Liver (tissue), 9 donors: ENCODE data around the gene DIP2A. TPM values are rescaled to one million over a fixed set of nuclear protein-coding genes. Genes with fewer than 3 reads are reported as not detected.

Experiments used
- DNase-seq: peaks from one replicate; pipeline ENCODE4 v3.0.0-alpha.2; 2017; ENCODE audit warnings: low spot score
- H3K27ac ChIP-seq, 2 donors: one replicate each; pipeline ENCODE4 v1.7.0; 2013; ENCODE audit warnings: inconsistent platforms in 2 of 2, low read length in 2 of 2, control low read depth in 1 of 2, low read depth in 1 of 2, mild to moderate bottlenecking in 1 of 2
- H3K27me3 ChIP-seq, 4 donors: one replicate each; pipeline versions ENCODE4 v1.6.1 to v1.7.0; 2013; ENCODE audit warnings: low read length in 3 of 4, inconsistent platforms in 1 of 4, mild to moderate bottlenecking in 1 of 4, moderate library complexity in 1 of 4; ENCODE audit not compliant: control insufficient read depth in 4 of 4, insufficient read depth in 4 of 4
- H3K36me3 ChIP-seq, 4 donors: one replicate each; pipeline versions ENCODE4 v1.6.1 to v1.7.0; 2013; ENCODE audit warnings: low read length in 3 of 4, mild to moderate bottlenecking in 3 of 4, low read depth in 1 of 4, moderate library complexity in 1 of 4; ENCODE audit not compliant: control insufficient read depth in 4 of 4, insufficient read depth in 3 of 4
- H3K4me1 ChIP-seq, 4 donors: one replicate each; pipeline versions ENCODE4 v1.6.1 to v1.7.0; 2013; ENCODE audit warnings: low read length in 3 of 4, mild to moderate bottlenecking in 3 of 4, moderate library complexity in 1 of 4; ENCODE audit not compliant: control insufficient read depth in 4 of 4, insufficient read depth in 4 of 4
- H3K4me3 ChIP-seq, 3 donors: one replicate each; pipeline versions ENCODE4 v1.6.1 to v1.7.0; 2013; ENCODE audit warnings: low read length in 3 of 3, control low read depth in 1 of 3, low read depth in 1 of 3, mild to moderate bottlenecking in 1 of 3
- H3K9ac ChIP-seq, 2 donors: one replicate each; pipeline ENCODE4 v1.7.0; 2013; ENCODE audit warnings: low read length in 2 of 2, mild to moderate bottlenecking in 2 of 2, moderate library complexity in 2 of 2, control low read depth in 1 of 2, low read depth in 1 of 2
- H3K9me3 ChIP-seq, 4 donors: one replicate each; pipeline versions ENCODE4 v1.6.1 to v1.7.0; 2013; ENCODE audit warnings: low read length in 3 of 4; ENCODE audit not compliant: control insufficient read depth in 4 of 4
- EGR1 ChIP-seq, 2 donors: IDR thresholded peaks; 2 replicates each; pipeline ENCODE4 v1.6.1; 2016 to 2018; ENCODE audit warnings: antibody characterized with exemption in 2 of 2, low read depth in 2 of 2
- FOXA1 ChIP-seq: IDR thresholded peaks from 2 replicates; pipeline ENCODE4 v1.6.1; 2016; ENCODE audit warnings: antibody characterized with exemption
- HNF4G ChIP-seq: IDR thresholded peaks from 2 replicates; pipeline ENCODE4 v1.6.1; 2016; ENCODE audit warnings: antibody characterized with exemption
- JUND ChIP-seq, 2 donors: IDR thresholded peaks; 2 replicates each; pipeline ENCODE4 v1.6.1; 2016; ENCODE audit warnings: antibody characterized with exemption in 2 of 2
- RXRA ChIP-seq, 2 donors: IDR thresholded peaks; 2 replicates each; pipeline ENCODE4 v1.6.1; 2017 to 2018; ENCODE audit warnings: antibody characterized with exemption in 2 of 2, mild to moderate bottlenecking in 1 of 2
- SP1 ChIP-seq: IDR thresholded peaks from 2 replicates; pipeline ENCODE4 v1.6.1; 2018; ENCODE audit warnings: antibody characterized with exemption, mild to moderate bottlenecking
- TAF1 ChIP-seq: conservative IDR thresholded peaks from 2 replicates; pipeline ENCODE4 v1.6.1; 2016; ENCODE audit warnings: antibody characterized with exemption, mild to moderate bottlenecking
- YY1 ChIP-seq: IDR thresholded peaks from 2 replicates; pipeline ENCODE4 v1.6.1; 2016; ENCODE audit warnings: antibody characterized with exemption, mild to moderate bottlenecking
- WGBS: extraction: QIAGEN DNeasy Blood & Tissue Kit; methylation state at CpG from one replicate; pipeline ENCODE4 v1.1.7; 2013; 5-methylcytosine and 5-hydroxymethylcytosine counted together
- polyA plus RNA-seq, 2 donors: library from polyadenylated mRNA; stranded (reverse) in 1 of 2; unstranded in 1 of 2; fragments of 200-250 nt in 1 of 2; fragments of >200 nt in 1 of 2; fragmentation: Nextera tagmentation in 1 of 2; extraction: Ambion mirVana in 1 of 2; gene quantifications; one replicate each; pipeline versions ENCODE4 v1.2.1 to v1.2.3, GENCODE V29; 2013 to 2015
- total RNA-seq, 2 donors: library from RNA; depleted of rRNA; stranded (reverse); fragments of >200 nt; gene quantifications; one replicate each; pipeline ENCODE4 v1.2.3, GENCODE V29; 2014
- TF ChIP-seq, protein P1 (sequence below): IDR thresholded peaks from 2 replicates; pipeline ENCODE4 v1.6.1; 2016; ENCODE audit warnings: antibody characterized with exemption
- TF ChIP-seq, protein P2 (sequence below): fragments of 150-350 bp; IDR thresholded peaks from 2 replicates; pipeline ENCODE4 v1.5.1; 2017; ENCODE audit warnings: improper control_type of control experiment, low read depth, low read length; ENCODE audit not compliant: missing input control
- TF ChIP-seq, protein P3 (sequence below): IDR thresholded peaks from 2 replicates; pipeline ENCODE4 v1.6.1; 2016; ENCODE audit warnings: antibody characterized with exemption
- TF ChIP-seq, protein P4 (sequence below): IDR thresholded peaks from 2 replicates; pipeline ENCODE4 v1.6.1; 2016; ENCODE audit warnings: antibody characterized with exemption
- donor health status: healthy.
- donor health status: healthy.
- donor health status: healthy.
- donor health status: healthy.
- donor health status: healthy.

The DIP2A gene
- total and polyA plus RNA-seq, 4 donors = 3.8 to 21.7 (median 7.5) TPM

DNA sequence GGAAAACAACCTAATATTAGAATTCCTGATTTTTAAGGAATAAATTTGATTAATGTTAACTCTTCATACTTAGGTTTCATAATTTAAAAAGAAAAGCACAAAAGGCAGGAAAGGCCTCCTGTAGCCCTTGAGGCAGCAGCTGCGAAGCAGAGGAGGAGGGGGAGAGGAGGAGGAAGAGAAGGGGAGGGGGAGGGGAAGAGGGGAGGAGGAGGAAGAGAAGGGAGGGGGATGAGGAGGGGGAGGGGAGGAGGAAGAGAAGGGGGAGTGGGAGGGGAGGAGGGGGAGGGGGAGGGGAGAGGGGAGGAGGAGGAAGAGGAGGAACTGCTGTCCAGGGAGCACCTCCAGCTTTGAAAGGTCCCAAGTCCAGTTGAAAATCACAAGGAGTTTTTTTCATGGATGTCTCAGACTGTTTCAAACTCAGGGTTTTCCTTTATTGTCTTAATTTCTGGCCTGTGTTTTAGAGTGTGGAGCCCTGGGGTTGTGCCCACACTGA, 35.1 kb upstream of the DIP2A start:
- no peak overlapping the region for H3K27ac ChIP-seq
- 83% methylated on average over 1 of the region's 1 CpG for WGBS
- peaks cover 5 to 37% (median 8%) of the 10 kb centered on the region in 4 donors for H3K36me3 ChIP-seq

DNA sequence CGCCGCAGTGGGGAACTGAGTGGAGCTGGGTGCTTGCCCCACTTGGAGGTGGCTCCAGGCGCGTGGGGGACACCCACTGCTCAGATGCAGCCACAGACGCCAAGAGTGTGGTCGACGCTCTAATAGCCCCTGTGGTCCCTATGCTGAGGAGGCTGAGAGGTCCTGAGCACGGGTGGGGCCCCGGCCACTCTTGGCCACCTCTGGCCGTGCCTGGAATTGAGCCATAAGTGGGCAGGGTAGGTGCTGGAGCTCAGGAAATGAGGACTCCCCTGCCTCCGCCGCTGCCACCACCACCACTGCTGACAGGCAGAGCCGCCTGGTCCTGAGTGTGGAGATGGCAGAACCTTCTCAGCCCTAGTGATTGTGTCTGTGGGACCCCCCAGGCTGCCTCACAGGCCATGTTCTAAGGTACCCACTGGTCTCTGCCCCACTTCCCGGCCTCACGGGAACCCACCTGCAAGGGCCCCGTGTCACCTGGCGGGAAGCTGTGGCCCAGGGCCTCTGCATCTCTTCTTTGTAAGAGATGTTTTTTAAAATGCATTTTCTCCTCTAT, 34.6 kb upstream of the DIP2A start:
- Histone ChIP-seq H3K4me3 (no peak overlapping the region), H3K9ac (no peak overlapping the region), H3K36me3 (peaks cover 5 to 39% (median 8%) of the 10 kb centered on the region in 4 donors), H3K9me3 (no peaks in the 10 kb centered on the region), H3K27me3 (no peaks in the 10 kb centered on the region), H3K27ac (no peak overlapping the region), H3K4me1 (no peaks in the 10 kb centered on the region)
- WGBS = 90% methylated on average over 17 of the region's 17 CpGs
- TF ChIP-seq YY1 = no peak
- TF ChIP-seq HNF4G = no peak
- TF ChIP-seq FOXA1 = no peak
- TF ChIP-seq, protein P1, sequence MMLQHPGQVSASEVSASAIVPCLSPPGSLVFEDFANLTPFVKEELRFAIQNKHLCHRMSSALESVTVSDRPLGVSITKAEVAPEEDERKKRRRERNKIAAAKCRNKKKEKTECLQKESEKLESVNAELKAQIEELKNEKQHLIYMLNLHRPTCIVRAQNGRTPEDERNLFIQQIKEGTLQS = no peak
- no peak for TF ChIP-seq RXRA (IDR thresholded peaks at IDR 0.05)
- TF ChIP-seq, protein P2, sequence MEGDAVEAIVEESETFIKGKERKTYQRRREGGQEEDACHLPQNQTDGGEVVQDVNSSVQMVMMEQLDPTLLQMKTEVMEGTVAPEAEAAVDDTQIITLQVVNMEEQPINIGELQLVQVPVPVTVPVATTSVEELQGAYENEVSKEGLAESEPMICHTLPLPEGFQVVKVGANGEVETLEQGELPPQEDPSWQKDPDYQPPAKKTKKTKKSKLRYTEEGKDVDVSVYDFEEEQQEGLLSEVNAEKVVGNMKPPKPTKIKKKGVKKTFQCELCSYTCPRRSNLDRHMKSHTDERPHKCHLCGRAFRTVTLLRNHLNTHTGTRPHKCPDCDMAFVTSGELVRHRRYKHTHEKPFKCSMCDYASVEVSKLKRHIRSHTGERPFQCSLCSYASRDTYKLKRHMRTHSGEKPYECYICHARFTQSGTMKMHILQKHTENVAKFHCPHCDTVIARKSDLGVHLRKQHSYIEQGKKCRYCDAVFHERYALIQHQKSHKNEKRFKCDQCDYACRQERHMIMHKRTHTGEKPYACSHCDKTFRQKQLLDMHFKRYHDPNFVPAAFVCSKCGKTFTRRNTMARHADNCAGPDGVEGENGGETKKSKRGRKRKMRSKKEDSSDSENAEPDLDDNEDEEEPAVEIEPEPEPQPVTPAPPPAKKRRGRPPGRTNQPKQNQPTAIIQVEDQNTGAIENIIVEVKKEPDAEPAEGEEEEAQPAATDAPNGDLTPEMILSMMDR = no peak
- TF ChIP-seq, protein P3, sequence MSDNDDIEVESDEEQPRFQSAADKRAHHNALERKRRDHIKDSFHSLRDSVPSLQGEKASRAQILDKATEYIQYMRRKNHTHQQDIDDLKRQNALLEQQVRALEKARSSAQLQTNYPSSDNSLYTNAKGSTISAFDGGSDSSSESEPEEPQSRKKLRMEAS = no peak
- no peak for TF ChIP-seq SP1
- TF ChIP-seq TAF1 = no peak
- DNase-seq = no peak

More for the DNA sequence above, 35.1 kb upstream of the DIP2A start:
- no peak for DNase-seq
- no peaks in the 10 kb centered on the region for H3K9me3 ChIP-seq
- TF ChIP-seq JUND (IDR thresholded peaks at IDR 0.05) (no peak), TAF1 (no peak), HNF4G (no peak), EGR1 (IDR thresholded peaks at IDR 0.05; ENCODE audit: low read depth in 2 of 2) (no peak)
- TF ChIP-seq, protein P2 = no peak
- TF ChIP-seq, protein P4, sequence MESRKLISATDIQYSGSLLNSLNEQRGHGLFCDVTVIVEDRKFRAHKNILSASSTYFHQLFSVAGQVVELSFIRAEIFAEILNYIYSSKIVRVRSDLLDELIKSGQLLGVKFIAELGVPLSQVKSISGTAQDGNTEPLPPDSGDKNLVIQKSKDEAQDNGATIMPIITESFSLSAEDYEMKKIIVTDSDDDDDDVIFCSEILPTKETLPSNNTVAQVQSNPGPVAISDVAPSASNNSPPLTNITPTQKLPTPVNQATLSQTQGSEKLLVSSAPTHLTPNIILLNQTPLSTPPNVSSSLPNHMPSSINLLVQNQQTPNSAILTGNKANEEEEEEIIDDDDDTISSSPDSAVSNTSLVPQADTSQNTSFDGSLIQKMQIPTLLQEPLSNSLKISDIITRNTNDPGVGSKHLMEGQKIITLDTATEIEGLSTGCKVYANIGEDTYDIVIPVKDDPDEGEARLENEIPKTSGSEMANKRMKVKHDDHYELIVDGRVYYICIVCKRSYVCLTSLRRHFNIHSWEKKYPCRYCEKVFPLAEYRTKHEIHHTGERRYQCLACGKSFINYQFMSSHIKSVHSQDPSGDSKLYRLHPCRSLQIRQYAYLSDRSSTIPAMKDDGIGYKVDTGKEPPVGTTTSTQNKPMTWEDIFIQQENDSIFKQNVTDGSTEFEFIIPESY = no peak
- no peaks in the 10 kb centered on the region for H3K4me1 ChIP-seq
- no peak overlapping the region for H3K4me3 ChIP-seq
- no peaks in the 10 kb centered on the region for H3K27me3 ChIP-seq
- H3K9ac ChIP-seq = no peak overlapping the region
